GM18907 (cell line): Measurements from ENCODE around the gene HSD17B11.
"Not testable (repeated sequence)": the region's sequence is repeated elsewhere in the genome, so short reads cannot be mapped to it uniquely, and the experiment has no call there.

Experiments used
- ATAC-seq: cut with Tn5 transposase; IDR thresholded peaks from one replicate; pipeline ENCODE4 v1.9.1; 2021; ENCODE audit warnings: mild to moderate bottlenecking, moderate library complexity; ENCODE audit not compliant: unreplicated experiment

HSD17B11 gene

GRCh38 chr4:87406462-87406861 lies 15.5 kb upstream of the HSD17B11 start:
- ATAC-seq: no peak

GRCh38 chr4:87405211-87405820 lies 14.3 kb upstream of the HSD17B11 start:
- ATAC-seq: no peak

GRCh38 chr4:87403732-87404131 lies 12.7 kb upstream of the HSD17B11 start:
- not testable (repeated sequence) for ATAC-seq

GRCh38 chr4:87399954-87400353 lies 9.0 kb upstream of the HSD17B11 start:
- no peak for ATAC-seq

GRCh38 chr4:87399148-87399547 lies 8.2 kb upstream of the HSD17B11 start:
- no peak for ATAC-seq

GRCh38 chr4:87395851-87396250 lies 4.9 kb upstream of the HSD17B11 start:
- not testable (repeated sequence) for ATAC-seq

- ATAC-seq: not testable (repeated sequence)
Observed at GRCh38 chr4:87395073-87395472, 4.1 kb upstream of the HSD17B11 start.

- ATAC-seq: no peak
Observed at GRCh38 chr4:87392183-87392582, 1.2 kb upstream of the HSD17B11 start.

- ATAC-seq: peak; percentile 12
Observed at GRCh38 chr4:87391576-87392054, 627 bp upstream of the HSD17B11 start.

- ATAC-seq: peak; percentile 10
Observed at GRCh38 chr4:87390551-87390890, 467 bp downstream of the HSD17B11 start.

- not testable (repeated sequence) for ATAC-seq
Observed at GRCh38 chr4:87390055-87390454, 933 bp downstream of the HSD17B11 start.

- no peak for ATAC-seq
Observed at GRCh38 chr4:87388901-87389300, 2.1 kb downstream of the HSD17B11 start.

GRCh38 chr4:87387237-87387636 lies 3.8 kb downstream of the HSD17B11 start:
- no peak for ATAC-seq

GRCh38 chr4:87384466-87385132 lies 6.4 kb downstream of the HSD17B11 start:
- not testable (repeated sequence) for ATAC-seq

- no peak for ATAC-seq
Observed at GRCh38 chr4:87382931-87383330, 8.1 kb downstream of the HSD17B11 start.

- ATAC-seq: no peak
Observed at GRCh38 chr4:87382116-87382515, 8.9 kb downstream of the HSD17B11 start.

- ATAC-seq: no peak
Observed at GRCh38 chr4:87377816-87378215, 13.2 kb downstream of the HSD17B11 start.

GRCh38 chr4:87375719-87376291 lies 15.2 kb downstream of the HSD17B11 start:
- ATAC-seq: peak; percentile 73

GRCh38 chr4:87370068-87370467 lies 20.9 kb downstream of the HSD17B11 start:
- no peak for ATAC-seq

- no peak for ATAC-seq
Observed at GRCh38 chr4:87366521-87367162, 24.3 kb downstream of the HSD17B11 start.

GRCh38 chr4:87365348-87365747 lies 25.6 kb downstream of the HSD17B11 start:
- no peak for ATAC-seq

- no peak for ATAC-seq
Observed at GRCh38 chr4:87363552-87363951, 27.4 kb downstream of the HSD17B11 start.
